ENCODE measurements around the gene PROKR2. TPM values are rescaled to one million over a fixed set of nuclear protein-coding genes. Genes with fewer than 3 reads are reported as not detected.

Gene PROKR2
- total and polyA plus RNA-seq, 9 of the 15 experiments (the other 6 are each of a cell fraction or from before 2014, with no cell fraction given), result not detected

DNA sequence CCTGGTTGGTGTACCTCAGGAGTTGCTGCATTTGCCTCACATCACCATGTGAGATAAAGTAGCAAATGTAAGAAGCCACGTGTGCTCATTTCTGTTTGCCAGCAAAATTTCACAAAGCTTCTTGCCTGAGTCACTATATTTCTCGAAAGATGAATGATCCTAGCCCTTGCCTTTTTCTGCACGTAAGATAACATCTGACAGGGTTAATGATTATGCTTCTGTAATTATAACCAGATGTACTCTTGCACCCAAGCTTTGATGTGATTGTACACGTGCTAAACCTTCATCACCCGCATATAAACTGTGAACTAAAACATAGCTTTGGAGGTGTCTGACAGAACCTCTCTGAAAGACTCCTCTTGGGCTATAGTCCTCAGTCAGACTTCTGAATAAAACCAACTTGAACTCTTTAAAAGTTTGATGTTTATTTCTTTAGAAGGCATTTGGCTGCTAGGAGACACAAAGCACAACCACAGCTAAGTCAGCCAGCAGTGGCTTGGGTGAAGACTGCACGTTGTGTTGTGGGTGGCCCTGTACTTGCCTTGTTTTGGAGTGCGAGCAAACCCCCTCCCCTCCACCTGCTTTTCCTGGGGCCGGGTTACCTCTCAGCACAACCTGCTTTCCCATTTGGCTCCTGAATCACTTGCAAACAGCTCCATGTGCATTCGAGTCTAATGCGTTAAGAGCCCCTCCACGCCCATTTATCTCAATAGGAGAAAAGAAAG, 19.3 kb downstream of the PROKR2 start:
- in situ Hi-C loops (cut with MboI) (no loop called here), intact Hi-C loops (cut with micrococcal nuclease) (no loop called here)
- Histone ChIP-seq H3K4me3 (no peak overlapping the region), H3K27ac (ENCODE audit: extremely low read depth, low read depth, low read length) (no peak overlapping the region), H3K27me3 (ENCODE audit: control insufficient read depth in 2 of 2, insufficient read depth in 2 of 2, low read length in 2 of 2) (peaks cover 0 to 7% of the 10 kb centered on the region in 2 experiments; a peak in 2 of 5 replicates), H3K9ac (ENCODE audit: insufficient read depth in 1 of 2, low read depth in 2 of 2, low read length in 2 of 2) (no peak overlapping the region), H3K9me3 (replicated peaks; ENCODE audit: control insufficient read depth, insufficient read depth, low read depth, low read length) (no peaks in the 10 kb centered on the region), H3K79me2 (ENCODE audit: control insufficient read depth, insufficient read depth, low read length) (no peaks in the 10 kb centered on the region), H3K36me3 (ENCODE audit: control insufficient read depth, insufficient read depth, low read length) (no peaks in the 10 kb centered on the region), H3K4me1 (replicated peaks in 1 of 2; ENCODE audit: control insufficient read depth in 2 of 2, insufficient read depth in 2 of 2, low read length in 2 of 2) (no peaks in the 10 kb centered on the region), H2AFZ (ENCODE audit: low read depth, low read length) (no peak overlapping the region), H4K20me1 (replicated peaks; ENCODE audit: control insufficient read depth, insufficient read depth, low read length) (no peaks in the 10 kb centered on the region), H3K9me1 (ENCODE audit: control insufficient read depth, insufficient read depth, low read length) (no peaks in the 10 kb centered on the region), H3K4me2 (ENCODE audit: insufficient read depth, low read length) (no peak overlapping the region)
- FAIRE-seq, result no peak
- 0% methylated on average over 10 of the region's 11 CpGs for WGBS (ENCODE audit: insufficient coverage, low coverage, missing lambda C conversion rate)
- TF ChIP-seq ZFPM2 (CRISPR knock-in tag; IDR thresholded peaks at IDR 0.05) (no peak), PHB2 (IDR thresholded peaks at IDR 0.05; ENCODE audit: low read depth) (no peak), MXD1 (CRISPR knock-in tag; IDR thresholded peaks at IDR 0.05; ENCODE audit: borderline replicate concordance, poor library complexity, severe bottlenecking) (no peak), CHCHD3 (CRISPR knock-in tag; IDR thresholded peaks at IDR 0.05) (no peak), HSF4 (CRISPR knock-in tag; IDR thresholded peaks at IDR 0.05; ENCODE audit: borderline replicate concordance) (no peak), SRSF3 (IDR thresholded peaks at IDR 0.05; ENCODE audit: insufficient read depth, low read length) (no peak)
- ChIA-PET CTCF (ENCODE audit: low intra/inter-chr PET ratio) (no interaction called here), POLR2A (no interaction called here)
- no TSS peak for BruUV-seq (replicated peaks)
- no peak for ATAC-seq
- DNase-seq (ENCODE audit: extremely low read depth in 1 of 4, low spot score in 3 of 4), result no peak
